PC-3 (cell line): ENCODE data around the gene USP30.

Experiments
- EZH2 ChIP-seq: fragments of 300-600 bp; sonication (generic); IDR thresholded peaks from one replicate; pipeline ENCODE4 v1.6.1; 2017; ENCODE audit warnings: antibody characterized with exemption, mild to moderate bottlenecking, low read length; ENCODE audit not compliant: unreplicated experiment
- EZH2phosphoT487 ChIP-seq: fragments of 300-600 bp; sonication (generic); IDR thresholded peaks from 2 replicates; pipeline ENCODE4 v1.6.1; 2018; ENCODE audit warnings: mild to moderate bottlenecking, antibody characterized with exemption, low read length, borderline replicate concordance
- TF ChIP-seq, protein P1 (sequence below): fragments of 300-600 bp; sonication (generic); conservative IDR thresholded peaks from 2 replicates; pipeline ENCODE4 v1.5.1; 2017; ENCODE audit warnings: antibody characterized with exemption, low read depth, mild to moderate bottlenecking, low read length

- TF ChIP-seq, protein P1, sequence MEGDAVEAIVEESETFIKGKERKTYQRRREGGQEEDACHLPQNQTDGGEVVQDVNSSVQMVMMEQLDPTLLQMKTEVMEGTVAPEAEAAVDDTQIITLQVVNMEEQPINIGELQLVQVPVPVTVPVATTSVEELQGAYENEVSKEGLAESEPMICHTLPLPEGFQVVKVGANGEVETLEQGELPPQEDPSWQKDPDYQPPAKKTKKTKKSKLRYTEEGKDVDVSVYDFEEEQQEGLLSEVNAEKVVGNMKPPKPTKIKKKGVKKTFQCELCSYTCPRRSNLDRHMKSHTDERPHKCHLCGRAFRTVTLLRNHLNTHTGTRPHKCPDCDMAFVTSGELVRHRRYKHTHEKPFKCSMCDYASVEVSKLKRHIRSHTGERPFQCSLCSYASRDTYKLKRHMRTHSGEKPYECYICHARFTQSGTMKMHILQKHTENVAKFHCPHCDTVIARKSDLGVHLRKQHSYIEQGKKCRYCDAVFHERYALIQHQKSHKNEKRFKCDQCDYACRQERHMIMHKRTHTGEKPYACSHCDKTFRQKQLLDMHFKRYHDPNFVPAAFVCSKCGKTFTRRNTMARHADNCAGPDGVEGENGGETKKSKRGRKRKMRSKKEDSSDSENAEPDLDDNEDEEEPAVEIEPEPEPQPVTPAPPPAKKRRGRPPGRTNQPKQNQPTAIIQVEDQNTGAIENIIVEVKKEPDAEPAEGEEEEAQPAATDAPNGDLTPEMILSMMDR: no peak
- TF ChIP-seq EZH2phosphoT487 (no peak), EZH2 (no peak)
Measured at GRCh38 chr12:109057376-109057775, 5.0 kb downstream of the USP30 start.
